Thoracic aorta (tissue), 2 donors: ENCODE results near the gene ZNF619. TPM values are rescaled to one million over a fixed set of nuclear protein-coding genes. Genes with fewer than 3 reads are reported as not detected.
A peak's percentile ranks its signal among the peaks of the same experiment; 100 is the strongest.

Experiments used
- ATAC-seq: fragments of 150-250 bp; one replicate; pipeline ENCODE4 v1.8.0; 2017; ENCODE audit warnings: low read depth; ENCODE audit not compliant: insufficient number of reproducible peaks, low FRiP score
- DNase-seq: peaks from one replicate; pipeline ENCODE4 v3.0.0-alpha.2; 2020; ENCODE audit warnings: low spot score
- H3K27ac ChIP-seq, 2 donors: fragments of 200-600 bp; sonication (generic); 1 replicate in 1 of 2; 2 replicates in 1 of 2; pipeline ENCODE4 v1.5.1; 2016; ENCODE audit warnings: mild to moderate bottlenecking in 2 of 2, moderate library complexity in 2 of 2
- H3K27me3 ChIP-seq: fragments of 200-600 bp; sonication (generic); replicated peaks from 2 replicates; pipeline ENCODE4 v1.6.0; 2016; ENCODE audit warnings: mild to moderate bottlenecking; ENCODE audit not compliant: insufficient read depth
- H3K36me3 ChIP-seq: fragments of 200-600 bp; sonication (generic); one replicate; pipeline ENCODE4 v1.5.1; 2016
- H3K4me1 ChIP-seq, 2 donors: fragments of 200-600 bp; sonication (generic); 1 replicate in 1 of 2; 2 replicates in 1 of 2; pipeline versions ENCODE4 v1.5.1 to v1.6.0; 2016; ENCODE audit warnings: low read depth in 2 of 2, mild to moderate bottlenecking in 1 of 2; ENCODE audit not compliant: control insufficient read depth in 1 of 2
- H3K4me3 ChIP-seq: fragments of 200-600 bp; sonication (generic); 2 replicates; pipeline ENCODE4 v1.5.1; 2016; ENCODE audit warnings: mild to moderate bottlenecking
- H3K9me3 ChIP-seq: fragments of 200-600 bp; sonication (generic); 2 replicates; pipeline ENCODE4 v1.5.1; 2016
- total RNA-seq, 2 donors: library from RNA; depleted of rRNA; stranded (reverse); fragments of >200 nt; gene quantifications; one replicate each; pipeline versions ENCODE4 v1.1.0 to v1.2.3, GENCODE V29; 2016
- TF ChIP-seq, protein P1 (sequence below): fragments of 200-600 bp; sonication (generic); IDR thresholded peaks from one replicate; pipeline ENCODE4 v1.5.1; 2019; ENCODE audit warnings: antibody characterized with exemption

ZNF619 gene
- total RNA-seq, 2 donors from 2014 or later = 3.8 to 4.0 TPM

DNA sequence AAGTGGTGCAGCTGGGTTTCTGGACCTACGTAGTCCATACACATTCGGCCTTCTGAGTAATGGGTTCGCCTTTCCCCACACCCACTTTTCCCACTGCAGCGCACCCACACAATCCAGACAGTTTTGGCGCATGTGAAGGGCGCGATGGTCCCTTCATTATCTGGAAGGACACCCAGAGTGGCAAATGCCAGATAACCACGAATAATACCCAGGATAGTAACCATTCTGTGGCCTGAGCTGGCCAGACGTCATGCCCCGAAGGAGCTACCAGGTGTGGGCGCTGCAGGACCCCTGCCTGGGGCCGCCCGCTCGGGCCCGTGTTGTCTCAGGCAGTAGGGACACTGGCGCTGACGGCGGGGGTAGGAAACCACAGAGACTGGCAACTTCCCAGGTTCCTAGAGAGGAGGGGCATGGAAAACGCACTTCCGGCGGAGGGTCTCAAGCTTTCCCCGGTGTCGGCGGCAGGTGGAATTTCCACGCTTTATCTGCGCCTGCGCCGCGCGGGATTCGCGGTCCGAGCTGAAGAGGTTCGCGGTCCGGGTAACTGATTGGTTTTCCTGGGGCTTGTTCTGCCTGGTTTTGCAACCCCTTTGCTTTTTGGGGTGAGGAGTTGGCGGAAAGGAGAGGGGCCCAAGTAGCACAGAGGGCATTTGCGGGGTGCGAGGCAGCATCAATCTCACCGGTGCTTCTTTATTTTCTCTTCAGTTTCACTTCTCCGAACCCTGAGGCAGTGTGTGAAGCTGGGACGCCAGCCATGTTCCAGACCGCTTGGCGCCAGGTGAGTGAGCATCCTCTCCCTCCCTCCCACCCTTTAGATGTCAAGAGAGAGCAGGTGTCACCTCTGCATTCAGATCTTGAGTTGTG is 28.9 kb downstream of the ZNF619 start, which contains the start of gene ZNF620:
Gene ZNF620 (plus strand): TSS at position 441 of the 864 bp plus-strand sequence. CDS start 314 bp downstream, at position 755.
- peak within 1 kb of the TSS; percentile 79 to 86 for H3K27ac ChIP-seq
- H3K4me1 ChIP-seq = peaks cover 14 to 21% of the 10 kb centered on the region in 2 donors
- ATAC-seq = peak; percentile 65
- peak within 1 kb of the TSS; percentile 92 for H3K4me3 ChIP-seq
- peak; percentile 31 for DNase-seq
- H3K9me3 ChIP-seq = no peaks in the 10 kb centered on the region
- peaks cover 2% of the 10 kb centered on the region for H3K36me3 ChIP-seq
- H3K27me3 ChIP-seq = no peaks in the 10 kb centered on the region
- TF ChIP-seq, protein P1, sequence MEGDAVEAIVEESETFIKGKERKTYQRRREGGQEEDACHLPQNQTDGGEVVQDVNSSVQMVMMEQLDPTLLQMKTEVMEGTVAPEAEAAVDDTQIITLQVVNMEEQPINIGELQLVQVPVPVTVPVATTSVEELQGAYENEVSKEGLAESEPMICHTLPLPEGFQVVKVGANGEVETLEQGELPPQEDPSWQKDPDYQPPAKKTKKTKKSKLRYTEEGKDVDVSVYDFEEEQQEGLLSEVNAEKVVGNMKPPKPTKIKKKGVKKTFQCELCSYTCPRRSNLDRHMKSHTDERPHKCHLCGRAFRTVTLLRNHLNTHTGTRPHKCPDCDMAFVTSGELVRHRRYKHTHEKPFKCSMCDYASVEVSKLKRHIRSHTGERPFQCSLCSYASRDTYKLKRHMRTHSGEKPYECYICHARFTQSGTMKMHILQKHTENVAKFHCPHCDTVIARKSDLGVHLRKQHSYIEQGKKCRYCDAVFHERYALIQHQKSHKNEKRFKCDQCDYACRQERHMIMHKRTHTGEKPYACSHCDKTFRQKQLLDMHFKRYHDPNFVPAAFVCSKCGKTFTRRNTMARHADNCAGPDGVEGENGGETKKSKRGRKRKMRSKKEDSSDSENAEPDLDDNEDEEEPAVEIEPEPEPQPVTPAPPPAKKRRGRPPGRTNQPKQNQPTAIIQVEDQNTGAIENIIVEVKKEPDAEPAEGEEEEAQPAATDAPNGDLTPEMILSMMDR = no peak

GRCh38 chr3:40511031-40511718 is 34.3 kb downstream of the ZNF619 start:
- TF ChIP-seq, protein P1 = no peak
- Histone ChIP-seq H3K36me3 (peaks cover 23% of the 10 kb centered on the region), H3K4me1 (peaks cover 5 to 7% of the 10 kb centered on the region in 2 donors), H3K27ac (no peak overlapping the region), H3K9me3 (no peaks in the 10 kb centered on the region), H3K27me3 (no peaks in the 10 kb centered on the region), H3K4me3 (no peak overlapping the region)
- no peak for ATAC-seq
- DNase-seq = no peak

DNA sequence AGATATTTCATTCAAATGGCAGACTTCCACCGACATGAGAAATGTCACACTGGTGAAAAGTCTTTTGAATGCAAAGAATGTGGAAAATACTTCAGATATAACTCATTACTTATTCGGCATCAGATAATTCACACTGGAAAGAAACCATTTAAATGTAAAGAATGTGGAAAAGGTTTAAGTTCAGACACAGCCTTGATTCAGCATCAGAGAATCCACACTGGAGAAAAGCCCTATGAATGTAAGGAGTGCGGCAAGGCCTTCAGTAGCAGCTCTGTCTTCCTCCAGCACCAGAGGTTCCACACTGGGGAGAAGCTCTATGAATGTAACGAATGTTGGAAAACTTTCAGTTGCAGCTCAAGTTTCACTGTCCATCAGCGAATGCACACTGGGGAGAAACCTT is 39.3 kb downstream of the ZNF619 start:
- Histone ChIP-seq H3K4me1 (no peaks in the 10 kb centered on the region), H3K9me3 (no peaks in the 10 kb centered on the region), H3K4me3 (no peak overlapping the region), H3K27me3 (no peaks in the 10 kb centered on the region), H3K27ac (no peak overlapping the region), H3K36me3 (peaks cover 23% of the 10 kb centered on the region)
- TF ChIP-seq, protein P1 = no peak
- ATAC-seq (no peak), DNase-seq (no peak)

DNA sequence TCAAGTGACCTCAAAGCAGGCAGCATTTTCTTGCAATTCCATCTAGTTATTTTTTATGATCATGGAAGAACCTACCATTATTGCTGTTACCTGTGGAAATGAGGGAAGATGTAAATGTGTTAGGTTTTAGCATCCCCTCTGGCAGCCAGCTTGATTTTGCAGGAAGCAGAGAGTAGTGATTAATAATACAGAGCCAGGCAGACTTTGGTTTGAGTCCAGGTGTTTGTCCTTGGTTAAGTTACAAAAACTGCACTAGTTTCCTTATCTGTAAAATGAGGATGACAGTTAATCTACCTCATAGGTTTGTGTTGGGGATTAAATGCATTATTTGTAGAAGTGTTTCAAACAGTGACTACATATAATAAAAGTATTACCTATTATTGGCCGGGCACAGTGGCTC is 41.1 kb downstream of the ZNF619 start:
- no peaks in the 10 kb centered on the region for H3K27me3 ChIP-seq
- H3K4me3 ChIP-seq = no peak overlapping the region
- H3K36me3 ChIP-seq = peaks cover 11% of the 10 kb centered on the region
- ATAC-seq (no peak), DNase-seq (no peak)
- TF ChIP-seq, protein P1 = no peak
- no peak overlapping the region for H3K27ac ChIP-seq
- no peaks in the 10 kb centered on the region for H3K4me1 ChIP-seq
- no peaks in the 10 kb centered on the region for H3K9me3 ChIP-seq

DNA sequence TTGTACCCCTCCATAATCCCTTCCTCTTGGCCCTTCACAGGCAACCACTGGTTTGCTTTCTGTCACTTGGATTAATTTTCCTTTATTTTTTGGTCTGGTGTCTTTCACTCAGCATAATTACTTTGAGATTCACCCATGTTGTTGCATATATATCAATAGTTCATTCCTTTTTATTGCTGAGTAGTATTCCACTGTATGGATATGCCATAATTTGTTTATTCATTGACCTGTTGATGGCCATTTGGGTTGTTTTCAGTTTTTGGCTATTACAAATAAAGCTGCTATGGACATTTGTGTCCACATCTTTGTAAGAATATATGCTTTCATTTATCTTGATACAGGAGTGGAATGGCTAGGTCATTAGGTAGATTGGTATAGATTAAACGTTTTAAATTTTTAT is 41.9 kb downstream of the ZNF619 start:
- Histone ChIP-seq H3K4me1 (peaks cover 0 to 2% of the 10 kb centered on the region in 2 donors), H3K36me3 (peaks cover 11% of the 10 kb centered on the region), H3K27me3 (no peaks in the 10 kb centered on the region), H3K9me3 (no peaks in the 10 kb centered on the region), H3K27ac (no peak overlapping the region), H3K4me3 (no peak overlapping the region)
- ATAC-seq = no peak
- TF ChIP-seq, protein P1 = no peak
- no peak for DNase-seq
